ENCODE measurements around the gene SLC38A9.
"Not testable (repeated sequence)": the region's sequence is repeated elsewhere in the genome, so short reads cannot be mapped to it uniquely, and the experiment has no call there.

Gene SLC38A9

GRCh38 chr5:55712023-55712859 lies at the start of gene SLC38A9:
SLC38A9 (minus strand) TSS chr5:55712324; CDS start chr5:55697958, 14,366 bp downstream.
- Histone ChIP-seq H3K36me3 (ENCODE audit: control insufficient read depth, insufficient read depth, low read length, severe bottlenecking) (peaks cover 14% of the 10 kb centered on the region), H3K27me3 (replicated peaks; ENCODE audit: control insufficient read depth, insufficient read depth, low read length) (no peaks in the 10 kb centered on the region)

DNA sequence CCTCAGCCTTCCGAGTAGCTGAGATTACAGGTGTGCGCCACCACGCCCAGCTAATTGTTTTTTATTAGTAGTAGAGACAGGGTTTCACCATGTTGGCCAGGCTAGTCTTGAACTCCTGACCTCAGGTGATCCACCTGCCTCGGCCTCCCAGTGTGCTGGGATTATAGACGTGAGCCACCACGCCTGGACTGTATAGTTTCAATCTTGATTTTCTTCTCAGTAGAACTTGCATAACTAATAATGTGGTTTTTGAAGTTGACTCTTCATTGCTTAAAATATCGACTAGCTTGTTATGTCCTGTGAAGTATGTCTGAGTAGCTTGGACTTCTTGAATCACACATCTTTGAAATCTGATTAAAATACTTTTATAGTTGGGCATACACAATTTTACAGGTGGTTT lies 49.6 kb upstream of the SLC38A9 start:
- H3K9me3 ChIP-seq (ENCODE audit: control insufficient read depth, low read length); H3K36me3 ChIP-seq (ENCODE audit: control insufficient read depth, insufficient read depth, low read length, severe bottlenecking); H3K9ac ChIP-seq (ENCODE audit: low read length); H3K4me3 ChIP-seq (ENCODE audit: low read length); H3K4me1 ChIP-seq (ENCODE audit: control insufficient read depth, insufficient read depth, low read length); DNase-seq (ENCODE audit: low read depth); H3K27me3 ChIP-seq (replicated peaks; ENCODE audit: control insufficient read depth, insufficient read depth, low read length): not testable (repeated sequence)

More at GRCh38 chr5:55712023-55712859, at the start of gene SLC38A9:
- Histone ChIP-seq H3K4me1 (ENCODE audit: control insufficient read depth, insufficient read depth, low read length) (peaks cover 8% of the 10 kb centered on the region), H3K9ac (ENCODE audit: low read length) (peak within 1 kb of the TSS; percentile 93), H3K4me3 (ENCODE audit: low read length) (peak within 1 kb of the TSS; percentile 97), H3K9me3 (ENCODE audit: control insufficient read depth, low read length) (peaks cover 6% of the 10 kb centered on the region)
- peak; percentile 98 for DNase-seq (ENCODE audit: low read depth)

- H3K9ac ChIP-seq (ENCODE audit: low read length), result no peak overlapping the region
- no peak overlapping the region for H3K4me3 ChIP-seq (ENCODE audit: low read length)
- H3K4me1 ChIP-seq (ENCODE audit: control insufficient read depth, insufficient read depth, low read length), result no peaks in the 10 kb centered on the region
- DNase-seq (ENCODE audit: low read depth), result no peak
- H3K36me3 ChIP-seq (ENCODE audit: control insufficient read depth, insufficient read depth, low read length, severe bottlenecking), result no peaks in the 10 kb centered on the region
- no peaks in the 10 kb centered on the region for H3K9me3 ChIP-seq (ENCODE audit: control insufficient read depth, low read length)
- H3K27me3 ChIP-seq (replicated peaks; ENCODE audit: control insufficient read depth, insufficient read depth, low read length), result no peaks in the 10 kb centered on the region
These were observed 46.6 kb upstream of the SLC38A9 start for GRCh38 chr5:55758714-55759113.

GRCh38 chr5:55758231-55758630 lies 46.1 kb upstream of the SLC38A9 start:
- H3K27me3 ChIP-seq (replicated peaks; ENCODE audit: control insufficient read depth, insufficient read depth, low read length), result no peaks in the 10 kb centered on the region
- H3K4me3 ChIP-seq (ENCODE audit: low read length), result no peak overlapping the region
- no peak for DNase-seq (ENCODE audit: low read depth)
- no peaks in the 10 kb centered on the region for H3K36me3 ChIP-seq (ENCODE audit: control insufficient read depth, insufficient read depth, low read length, severe bottlenecking)
- no peak overlapping the region for H3K9ac ChIP-seq (ENCODE audit: low read length)
- H3K4me1 ChIP-seq (ENCODE audit: control insufficient read depth, insufficient read depth, low read length), result no peaks in the 10 kb centered on the region
- H3K9me3 ChIP-seq (ENCODE audit: control insufficient read depth, low read length), result no peaks in the 10 kb centered on the region

GRCh38 chr5:55750499-55750898 lies 38.4 kb upstream of the SLC38A9 start:
- DNase-seq (ENCODE audit: low read depth), result no peak
- H3K9ac ChIP-seq (ENCODE audit: low read length), result no peak overlapping the region
- H3K9me3 ChIP-seq (ENCODE audit: control insufficient read depth, low read length), result no peaks in the 10 kb centered on the region
- no peaks in the 10 kb centered on the region for H3K4me1 ChIP-seq (ENCODE audit: control insufficient read depth, insufficient read depth, low read length)
- H3K27me3 ChIP-seq (replicated peaks; ENCODE audit: control insufficient read depth, insufficient read depth, low read length), result no peaks in the 10 kb centered on the region
- H3K36me3 ChIP-seq (ENCODE audit: control insufficient read depth, insufficient read depth, low read length, severe bottlenecking), result no peaks in the 10 kb centered on the region
- H3K4me3 ChIP-seq (ENCODE audit: low read length), result no peak overlapping the region

GRCh38 chr5:55750063-55750462 lies 37.9 kb upstream of the SLC38A9 start:
- Histone ChIP-seq H3K9me3 (ENCODE audit: control insufficient read depth, low read length) (no peaks in the 10 kb centered on the region), H3K4me3 (ENCODE audit: low read length) (no peak overlapping the region), H3K27me3 (replicated peaks; ENCODE audit: control insufficient read depth, insufficient read depth, low read length) (no peaks in the 10 kb centered on the region), H3K9ac (ENCODE audit: low read length) (no peak overlapping the region), H3K4me1 (ENCODE audit: control insufficient read depth, insufficient read depth, low read length) (no peaks in the 10 kb centered on the region), H3K36me3 (ENCODE audit: control insufficient read depth, insufficient read depth, low read length, severe bottlenecking) (no peaks in the 10 kb centered on the region)
- no peak for DNase-seq (ENCODE audit: low read depth)

DNA sequence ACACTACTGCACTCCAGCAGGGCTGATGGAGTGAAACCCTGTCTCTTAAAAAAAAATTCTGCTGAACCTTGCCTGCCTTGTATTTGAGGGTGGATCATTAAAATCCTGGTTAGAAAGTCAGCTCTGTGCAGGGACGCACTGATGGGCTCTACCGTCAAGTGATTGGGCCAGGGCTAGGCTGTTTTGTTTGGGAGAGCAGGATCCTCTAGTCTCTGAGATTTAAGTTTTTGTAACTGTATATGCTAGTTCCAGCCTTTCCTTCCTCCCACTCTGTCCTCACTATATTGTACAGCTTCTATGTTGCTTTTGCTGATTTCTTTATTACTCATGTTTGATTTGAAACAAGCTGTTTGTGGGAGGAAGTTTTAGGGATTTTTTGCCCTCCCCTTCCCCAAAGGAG lies 37.3 kb upstream of the SLC38A9 start:
- H3K9me3 ChIP-seq (ENCODE audit: control insufficient read depth, low read length), result no peaks in the 10 kb centered on the region
- H3K27me3 ChIP-seq (replicated peaks; ENCODE audit: control insufficient read depth, insufficient read depth, low read length), result no peaks in the 10 kb centered on the region
- DNase-seq (ENCODE audit: low read depth), result no peak
- H3K9ac ChIP-seq (ENCODE audit: low read length), result no peak overlapping the region
- no peak overlapping the region for H3K4me3 ChIP-seq (ENCODE audit: low read length)
- no peaks in the 10 kb centered on the region for H3K4me1 ChIP-seq (ENCODE audit: control insufficient read depth, insufficient read depth, low read length)
- no peaks in the 10 kb centered on the region for H3K36me3 ChIP-seq (ENCODE audit: control insufficient read depth, insufficient read depth, low read length, severe bottlenecking)

DNA sequence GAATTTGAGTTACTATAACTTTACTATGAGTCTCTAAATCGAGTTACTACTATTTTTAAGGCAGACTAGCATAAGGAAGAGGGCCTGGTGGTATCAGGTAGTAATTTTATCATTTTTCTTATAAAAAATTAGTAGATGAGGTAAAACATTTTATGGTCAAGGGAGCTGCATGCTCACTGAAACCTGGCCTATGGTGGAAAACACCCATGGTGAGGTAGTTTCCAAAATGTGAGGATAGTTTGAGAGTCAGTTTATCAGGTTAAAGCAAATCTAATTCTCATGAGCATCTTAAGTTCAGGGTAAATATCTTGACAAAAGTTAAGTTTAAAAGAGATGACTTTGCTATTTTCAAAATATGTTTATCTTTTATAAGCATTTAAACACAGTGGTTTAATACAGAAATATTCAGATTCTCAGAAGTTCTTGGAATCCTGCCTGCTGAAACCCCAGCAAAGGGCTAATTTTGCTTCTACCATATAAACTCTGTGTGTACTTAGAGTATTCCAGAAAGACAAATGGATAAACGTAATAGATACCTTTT lies 35.7 kb upstream of the SLC38A9 start:
- Histone ChIP-seq H3K4me3 (ENCODE audit: low read length) (no peak overlapping the region), H3K9ac (ENCODE audit: low read length) (no peak overlapping the region), H3K27me3 (replicated peaks; ENCODE audit: control insufficient read depth, insufficient read depth, low read length) (no peaks in the 10 kb centered on the region), H3K9me3 (ENCODE audit: control insufficient read depth, low read length) (no peaks in the 10 kb centered on the region), H3K4me1 (ENCODE audit: control insufficient read depth, insufficient read depth, low read length) (no peaks in the 10 kb centered on the region), H3K36me3 (ENCODE audit: control insufficient read depth, insufficient read depth, low read length, severe bottlenecking) (no peaks in the 10 kb centered on the region)
- no peak for DNase-seq (ENCODE audit: low read depth)

- DNase-seq (ENCODE audit: low read depth), result no peak
- H3K27me3 ChIP-seq (replicated peaks; ENCODE audit: control insufficient read depth, insufficient read depth, low read length), result no peaks in the 10 kb centered on the region
These were observed 30.7 kb upstream of the SLC38A9 start for GRCh38 chr5:55742778-55743177.

DNA sequence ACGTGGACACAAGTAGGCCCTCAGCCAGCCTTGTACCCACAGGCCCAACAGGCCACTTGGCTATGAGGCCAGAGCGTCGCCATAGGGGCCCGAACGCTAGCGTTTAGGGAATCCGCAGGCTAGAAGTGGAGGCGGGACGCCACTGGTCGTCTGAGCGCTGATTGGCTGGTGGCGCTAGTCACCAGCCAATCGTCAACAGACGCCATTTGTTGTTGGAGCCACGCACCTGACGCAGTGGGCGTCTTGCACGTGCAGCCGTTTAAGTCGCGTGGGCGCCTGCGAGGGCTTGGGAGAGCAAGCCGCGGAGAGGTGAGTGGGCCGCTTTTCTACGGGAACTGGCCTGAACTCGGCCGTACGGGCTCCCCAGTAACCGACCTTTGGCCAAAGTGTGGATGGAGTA lies 25.7 kb upstream of the SLC38A9 start, which contains the start of gene DDX4:
Gene DDX4 (plus strand): TSS at position 269 of the 400 bp plus-strand sequence. CDS start 903 bp downstream, outside the sequence.
- Histone ChIP-seq H3K4me1 (ENCODE audit: control insufficient read depth, insufficient read depth, low read length) (no peaks in the 10 kb centered on the region), H3K27me3 (replicated peaks; ENCODE audit: control insufficient read depth, insufficient read depth, low read length) (no peaks in the 10 kb centered on the region), H3K9me3 (ENCODE audit: control insufficient read depth, low read length) (no peaks in the 10 kb centered on the region), H3K36me3 (ENCODE audit: control insufficient read depth, insufficient read depth, low read length, severe bottlenecking) (no peaks in the 10 kb centered on the region), H3K4me3 (ENCODE audit: low read length) (no peak within 1 kb of the TSS), H3K9ac (ENCODE audit: low read length) (no peak within 1 kb of the TSS)
- DNase-seq (ENCODE audit: low read depth), result no peak

More at GRCh38 chr5:55742778-55743177, 30.7 kb upstream of the SLC38A9 start:
- H3K4me1 ChIP-seq (ENCODE audit: control insufficient read depth, insufficient read depth, low read length), result no peaks in the 10 kb centered on the region
- no peaks in the 10 kb centered on the region for H3K36me3 ChIP-seq (ENCODE audit: control insufficient read depth, insufficient read depth, low read length, severe bottlenecking)
- no peaks in the 10 kb centered on the region for H3K9me3 ChIP-seq (ENCODE audit: control insufficient read depth, low read length)
- no peak overlapping the region for H3K4me3 ChIP-seq (ENCODE audit: low read length)
- H3K9ac ChIP-seq (ENCODE audit: low read length), result no peak overlapping the region

GRCh38 chr5:55734658-55735057 lies 22.5 kb upstream of the SLC38A9 start:
- no peak overlapping the region for H3K9ac ChIP-seq (ENCODE audit: low read length)
- no peaks in the 10 kb centered on the region for H3K27me3 ChIP-seq (replicated peaks; ENCODE audit: control insufficient read depth, insufficient read depth, low read length)
- no peaks in the 10 kb centered on the region for H3K4me1 ChIP-seq (ENCODE audit: control insufficient read depth, insufficient read depth, low read length)
- DNase-seq (ENCODE audit: low read depth), result no peak
- no peak overlapping the region for H3K4me3 ChIP-seq (ENCODE audit: low read length)
- H3K36me3 ChIP-seq (ENCODE audit: control insufficient read depth, insufficient read depth, low read length, severe bottlenecking), result no peaks in the 10 kb centered on the region
- no peaks in the 10 kb centered on the region for H3K9me3 ChIP-seq (ENCODE audit: control insufficient read depth, low read length)

All from adipocyte (in vitro differentiated cells).